ENCODE measurements around the gene EZR. TPM values are rescaled to one million over a fixed set of nuclear protein-coding genes. Genes with fewer than 3 reads are reported as not detected.

EZR gene
- total RNA-seq, 1 experiment from 2014 or later = 375 TPM

GRCh38 chr6:158777510-158777909 lies 41.7 kb downstream of the EZR start:
- H3K79me2 ChIP-seq (ENCODE audit: insufficient read depth, low read length) = no peaks in the 10 kb centered on the region

More at GRCh38 chr6:158777510-158777909, 41.7 kb downstream of the EZR start:
- no peak overlapping the region for H4K5ac ChIP-seq (ENCODE audit: insufficient read length, low read depth, low read length)
- no peak for DNase-seq
- Mint-ChIP-seq H3K36me3 (ENCODE audit: insufficient read depth in 1 of 3, low read depth in 3 of 3) (peaks cover 56 to 94% (median 88%) of the 10 kb centered on the region in 3 experiments; a peak in 6 of 7 replicates), H3K4me1 (peaks cover 20 to 29% of the 10 kb centered on the region in 2 experiments), H3K27me3 (ENCODE audit: low read depth) (no peaks in the 10 kb centered on the region), H3K9me3 (no peaks in the 10 kb centered on the region), H3K27ac (peak overlapping the region in 2 of 3 experiments; percentile 56 to 74; a peak in 4 of 7 replicates), H3K4me3 (no peak overlapping the region)
- TF ChIP-seq CTCF (conservative IDR thresholded peaks at IDR 0.05) = no peak
- H2BK120ac ChIP-seq (ENCODE audit: low read depth, low read length, poor library complexity, severe bottlenecking) = no peak overlapping the region
- no peaks in the 10 kb centered on the region for H3K23me2 ChIP-seq (ENCODE audit: insufficient read length, low read depth, low read length, poor library complexity, severe bottlenecking)
- H3K18ac ChIP-seq (ENCODE audit: insufficient read length, low read depth, low read length) = no peak overlapping the region
- H3K14ac ChIP-seq (ENCODE audit: insufficient read depth, low read length) = no peak overlapping the region
- H2BK15ac ChIP-seq (ENCODE audit: low read depth, low read length) = no peak overlapping the region
- H3K9me3 ChIP-seq (ENCODE audit: control insufficient read depth, low read depth, low read length) = no peaks in the 10 kb centered on the region
- no peaks in the 10 kb centered on the region for H3K4me1 ChIP-seq (ENCODE audit: insufficient read depth, low read length)
- no peak overlapping the region for H3K23ac ChIP-seq (ENCODE audit: insufficient read length, low read depth, low read length)
- no peak overlapping the region for H4K8ac ChIP-seq (replicated peaks; ENCODE audit: insufficient read length, low read depth, low read length)
- no peak overlapping the region for H3K56ac ChIP-seq (ENCODE audit: insufficient read length, low read depth, low read length)
- no peak overlapping the region for H2AK5ac ChIP-seq (ENCODE audit: insufficient read length, low read length)
- no peak overlapping the region for H3K4ac ChIP-seq (ENCODE audit: low read depth, low read length)
- no CpG with 5 or more reads among the region's 3 CpGs for WGBS (ENCODE audit: extremely low coverage, insufficient read length, low lambda C conversion rate)
- no peaks in the 10 kb centered on the region for H3K27me3 ChIP-seq (ENCODE audit: insufficient read depth, low read length)
- H3K27ac ChIP-seq (ENCODE audit: insufficient read length, low read depth, low read length) = no peak overlapping the region
- H3K9ac ChIP-seq (ENCODE audit: extremely low read depth, insufficient read length, low read length) = no peak overlapping the region
- H2BK12ac ChIP-seq (ENCODE audit: insufficient read length, low read depth, low read length) = no peak overlapping the region
- no peak overlapping the region for H4K91ac ChIP-seq (ENCODE audit: insufficient read length, low read depth, low read length)
- no peak overlapping the region for H3K4me2 ChIP-seq (ENCODE audit: insufficient read depth, insufficient read length, low read length)
- H2AFZ ChIP-seq (ENCODE audit: low read length) = no peak overlapping the region
- H3K79me1 ChIP-seq (ENCODE audit: insufficient read depth, low read depth, low read length, poor library complexity, severe bottlenecking) = peaks cover 13% of the 10 kb centered on the region
- no peak overlapping the region for H2BK20ac ChIP-seq (ENCODE audit: low read depth, low read length, poor library complexity, severe bottlenecking)
- no peaks in the 10 kb centered on the region for H4K20me1 ChIP-seq (ENCODE audit: control insufficient read depth, insufficient read depth, insufficient read length)
- H3T11ph ChIP-seq (ENCODE audit: low read length) = no peak overlapping the region
- no peak overlapping the region for H2BK5ac ChIP-seq (ENCODE audit: insufficient read length, low read length)
